Stomach (tissue), 4 donors: ENCODE results near the gene CTRL.

Source experiments
- POLR2A ChIP-seq, 4 donors: fragments of 450-650 bp; IDR thresholded peaks; one replicate each; pipeline ENCODE4 v1.6.1; 2016; ENCODE audit warnings: antibody characterized with exemption in 4 of 4, control low read depth in 2 of 4, mild to moderate bottlenecking in 1 of 4, moderate library complexity in 1 of 4
- TF ChIP-seq, protein P1 (sequence below), 7 experiments: fragments of 450-650 bp in 4 of 7; fragments of 200-600 bp in 3 of 7; sonication (generic) in 3 of 7; IDR thresholded peaks; one replicate each; pipeline ENCODE4 v1.5.1; 2016 to 2019; ENCODE audit warnings: antibody characterized with exemption in 7 of 7, control low read depth in 2 of 7, mild to moderate bottlenecking in 1 of 7

DNA sequence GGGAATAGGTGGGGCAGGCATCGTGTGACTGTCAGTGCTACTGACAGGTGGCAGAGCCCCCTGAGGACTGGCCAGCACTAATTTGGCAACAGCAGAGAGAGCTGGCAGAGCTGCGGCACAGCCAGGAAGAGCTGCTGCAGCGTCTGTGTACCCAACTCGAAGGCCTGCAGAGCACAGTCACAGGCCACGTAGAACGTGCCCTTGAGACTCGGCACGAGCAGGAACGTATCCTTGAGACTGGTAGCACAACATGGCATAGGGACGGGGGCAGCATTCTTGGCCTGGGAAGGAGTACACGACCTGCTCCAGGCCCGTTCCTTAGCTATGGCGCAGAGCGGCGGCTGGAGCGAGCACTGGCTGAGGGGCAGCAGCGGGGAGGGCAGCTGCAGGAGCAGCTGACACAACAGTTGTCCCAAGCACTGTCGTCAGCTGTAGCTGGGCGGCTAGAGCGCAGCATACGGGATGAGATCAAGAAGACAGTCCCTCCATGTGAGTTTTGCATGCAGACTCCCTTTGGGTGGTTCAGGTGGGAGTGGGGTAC lies 50.0 kb downstream of the CTRL start:
- no peak for TF ChIP-seq POLR2A (IDR thresholded peaks at IDR 0.05)
- TF ChIP-seq, protein P1, sequence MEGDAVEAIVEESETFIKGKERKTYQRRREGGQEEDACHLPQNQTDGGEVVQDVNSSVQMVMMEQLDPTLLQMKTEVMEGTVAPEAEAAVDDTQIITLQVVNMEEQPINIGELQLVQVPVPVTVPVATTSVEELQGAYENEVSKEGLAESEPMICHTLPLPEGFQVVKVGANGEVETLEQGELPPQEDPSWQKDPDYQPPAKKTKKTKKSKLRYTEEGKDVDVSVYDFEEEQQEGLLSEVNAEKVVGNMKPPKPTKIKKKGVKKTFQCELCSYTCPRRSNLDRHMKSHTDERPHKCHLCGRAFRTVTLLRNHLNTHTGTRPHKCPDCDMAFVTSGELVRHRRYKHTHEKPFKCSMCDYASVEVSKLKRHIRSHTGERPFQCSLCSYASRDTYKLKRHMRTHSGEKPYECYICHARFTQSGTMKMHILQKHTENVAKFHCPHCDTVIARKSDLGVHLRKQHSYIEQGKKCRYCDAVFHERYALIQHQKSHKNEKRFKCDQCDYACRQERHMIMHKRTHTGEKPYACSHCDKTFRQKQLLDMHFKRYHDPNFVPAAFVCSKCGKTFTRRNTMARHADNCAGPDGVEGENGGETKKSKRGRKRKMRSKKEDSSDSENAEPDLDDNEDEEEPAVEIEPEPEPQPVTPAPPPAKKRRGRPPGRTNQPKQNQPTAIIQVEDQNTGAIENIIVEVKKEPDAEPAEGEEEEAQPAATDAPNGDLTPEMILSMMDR (IDR thresholded peaks at IDR 0.05): no peak
